HCT116 (cell line): Measurements from ENCODE around the gene DDX6. TPM values are rescaled to one million over a fixed set of nuclear protein-coding genes. Genes with fewer than 3 reads are reported as not detected.
"Not testable (repeated sequence)": the region's sequence is repeated elsewhere in the genome, so short reads cannot be mapped to it uniquely, and the experiment has no call there.

Experiments used
- ATAC-seq: fragments of 200-7000 bp; cut with Tn5 transposase; 2 replicates; pipeline ENCODE4 v1.9.1; 2020; ENCODE audit warnings: mild to moderate bottlenecking, moderate library complexity
- BruUV-seq: library from RNA; stranded (reverse); fragments of 400-500 nt; replicated peaks from 2 replicates; lab custom pipeline; 2021; lab: Mats Ljungman, UMichigan
- CTCF ChIA-PET: fragments of 300-600 bp; sonication (Branson Sonifier 250); formaldehyde crosslinking; loops from one replicate; lab custom pipeline; 2021; ENCODE audit warnings: antibody characterized with exemption; lab: Charles Lee
- POLR2A ChIA-PET: fragments of 300-600, 350-600 bp; sonication (Branson Sonifier 250); formaldehyde crosslinking; loops from one replicate; lab custom pipeline; 2021; ENCODE audit warnings: antibody characterized with exemption; lab: Charles Lee
- RAD21 ChIA-PET, 2 experiments: fragments of 300-600 bp; sonication (Branson Sonifier 250); formaldehyde crosslinking; loops; one replicate each; lab custom pipeline; 2023; ENCODE audit warnings: low total read pairs in 2 of 2; ENCODE audit not compliant: uncharacterized antibody in 2 of 2, unreplicated experiment in 2 of 2, low non-redundant PET in 1 of 2; lab: Charles Lee
- DNase-seq: peaks from one replicate; pipeline ENCODE4 v3.0.0-alpha.2; 2010; ENCODE audit warnings: low read depth, low spot score
- H2AFZ ChIP-seq: fragments of 200-600 bp; shearing (Covaris generic), sonication (generic); 2 replicates; pipeline ENCODE4 v1.6.1; 2017; ENCODE audit warnings: low read depth, mixed run types, mixed read lengths, antibody characterized with exemption, low read length; ENCODE audit not compliant: poor library complexity, severe bottlenecking
- H3K27ac ChIP-seq: 2 replicates; pipeline ENCODE4 v1.5.1; 2012; ENCODE audit warnings: low read depth, low read length
- H3K27me3 ChIP-seq: fragments of 200-600 bp; sonication (generic); 2 replicates; pipeline ENCODE4 v1.6.1; 2016; ENCODE audit warnings: mixed run types, low read length, mixed read lengths; ENCODE audit not compliant: insufficient read depth
- H3K36me3 ChIP-seq, 2 experiments: fragments of 200-500 bp in 1 of 2; fragments of 200-600 bp in 1 of 2; sonication (Bioruptor generic) in 1 of 2; sonication (generic) in 1 of 2; 2 replicates each; pipeline versions ENCODE4 v1.5.1 to v1.6.1; 2014 to 2016; ENCODE audit warnings: low read length in 2 of 2, inconsistent platforms in 1 of 2, mixed read lengths in 1 of 2, mixed run types in 1 of 2; ENCODE audit not compliant: insufficient read depth in 2 of 2, control insufficient read depth in 1 of 2
- H3K4me1 ChIP-seq, 2 experiments: fragments of 200-600 bp in 1 of 2; sonication (generic) in 1 of 2; 2 replicates each; pipeline versions ENCODE4 v1.5.1 to v1.6.1; 2012 to 2017; ENCODE audit warnings: low read length in 2 of 2, inconsistent platforms in 1 of 2, mild to moderate bottlenecking in 1 of 2, mixed read lengths in 1 of 2, mixed run types in 1 of 2, moderate library complexity in 1 of 2; ENCODE audit not compliant: insufficient read depth in 2 of 2, control insufficient read depth in 1 of 2
- H3K4me2 ChIP-seq: fragments of 200-600 bp; sonication (generic); 2 replicates; pipeline ENCODE4 v1.6.1; 2017; ENCODE audit warnings: mixed run types, low read length, mixed read lengths
- H3K4me3 ChIP-seq, 2 experiments: fragments of 200-600 bp in 1 of 2; sonication (generic) in 1 of 2; replicated peaks in 1 of 2; 2 replicates each; pipeline ENCODE4 v1.5.1; 2011 to 2016; ENCODE audit warnings: low read length in 2 of 2, control low read depth in 1 of 2, low read depth in 1 of 2, mild to moderate bottlenecking in 1 of 2, mixed read lengths in 1 of 2, mixed run types in 1 of 2
- H3K79me2 ChIP-seq: fragments of 200-600 bp; sonication (generic); 2 replicates; pipeline ENCODE4 v1.6.1; 2017; ENCODE audit warnings: mild to moderate bottlenecking, mixed run types, low read length, moderate library complexity, mixed read lengths; ENCODE audit not compliant: insufficient read depth
- H3K9ac ChIP-seq: fragments of 200-600 bp; sonication (generic); 2 replicates; pipeline ENCODE4 v1.6.1; 2016; ENCODE audit warnings: low read length, mixed read lengths
- H3K9me2 ChIP-seq: fragments of 200-600 bp; sonication (generic), shearing (Covaris generic); 2 replicates; pipeline ENCODE4 v1.6.1; 2017; ENCODE audit warnings: mixed run types, mild to moderate bottlenecking, moderate library complexity; ENCODE audit not compliant: insufficient read depth
- H3K9me3 ChIP-seq, 2 experiments: fragments of 200-500 bp in 1 of 2; fragments of 200-600 bp in 1 of 2; sonication (Bioruptor generic) in 1 of 2; sonication (generic) in 1 of 2; 2 replicates each; pipeline ENCODE4 v1.6.1; 2014 to 2017; ENCODE audit warnings: low read length in 2 of 2, mixed read lengths in 2 of 2, inconsistent platforms in 1 of 2, low read depth in 1 of 2, mild to moderate bottlenecking in 1 of 2, mixed run types in 1 of 2, moderate library complexity in 1 of 2; ENCODE audit not compliant: control insufficient read depth in 1 of 2, insufficient read depth in 1 of 2
- H4K20me1 ChIP-seq: fragments of 200-600 bp; sonication (generic), shearing (Covaris generic); 2 replicates; pipeline ENCODE4 v1.6.1; 2017; ENCODE audit warnings: mixed run types, mild to moderate bottlenecking, moderate library complexity; ENCODE audit not compliant: insufficient read depth
- intact Hi-C: fragments of 100-400 bp; cut with micrococcal nuclease; formaldehyde crosslinking; loops from 2 replicates; pipeline ENCODE4 v1.10.0; 2022
- total RNA-seq: library from RNA; stranded (reverse); gene quantifications from one replicate; pipeline ENCODE4 v1.2.1, GENCODE V29; 2021; ENCODE audit not compliant: unreplicated experiment

Gene DDX6
- total RNA-seq, 1 experiment from 2014 or later = 150 TPM

- H3K4me2 ChIP-seq, H3K4me3 ChIP-seq, H3K27ac ChIP-seq, H3K9me3 ChIP-seq, DNase-seq, H3K9me2 ChIP-seq, H3K27me3 ChIP-seq, RAD21 ChIA-PET, H2AFZ ChIP-seq, H3K36me3 ChIP-seq, H3K9ac ChIP-seq, H3K4me1 ChIP-seq, H3K79me2 ChIP-seq, H4K20me1 ChIP-seq, ATAC-seq, BruUV-seq, CTCF ChIA-PET, POLR2A ChIA-PET, intact Hi-C loops: not testable (repeated sequence)
These were observed 72.4 kb downstream of the DDX6 start for GRCh38 chr11:118718562-118718961.

GRCh38 chr11:118717733-118718132 lies 73.2 kb downstream of the DDX6 start:
- H3K36me3 ChIP-seq, H3K27ac ChIP-seq, H3K4me2 ChIP-seq, H2AFZ ChIP-seq, RAD21 ChIA-PET, intact Hi-C loops, H3K4me1 ChIP-seq, ATAC-seq, CTCF ChIA-PET, H3K9ac ChIP-seq, POLR2A ChIA-PET, H3K4me3 ChIP-seq, H3K79me2 ChIP-seq, H3K9me2 ChIP-seq, H3K27me3 ChIP-seq, DNase-seq, H3K9me3 ChIP-seq, H4K20me1 ChIP-seq, BruUV-seq: not testable (repeated sequence)

- H3K9me3 ChIP-seq, H3K4me3 ChIP-seq, intact Hi-C loops, H3K27ac ChIP-seq, H3K4me1 ChIP-seq, H4K20me1 ChIP-seq, RAD21 ChIA-PET, H3K79me2 ChIP-seq, BruUV-seq, H3K4me2 ChIP-seq, DNase-seq, ATAC-seq, H3K9me2 ChIP-seq, H3K36me3 ChIP-seq, H3K27me3 ChIP-seq, POLR2A ChIA-PET, H2AFZ ChIP-seq, H3K9ac ChIP-seq, CTCF ChIA-PET: not testable (repeated sequence)
These were observed 73.7 kb downstream of the DDX6 start for GRCh38 chr11:118717221-118717620.
